Measurements from ENCODE around the gene CD164. TPM values are rescaled to one million over a fixed set of nuclear protein-coding genes. Genes with fewer than 3 reads are reported as not detected.

The CD164 gene
- total RNA-seq, result 100 to 1,000 TPM; 226 TPM
- 100 to 1,000 TPM; 124 to 182 TPM for polyA plus RNA-seq
- long read RNA-seq, donor 1, full-length matches to known transcripts, result 130 of 137 reads
- long read RNA-seq, donor 1, partial matches to known transcripts, result 7 of 137 reads
- long read RNA-seq, donor 1, other reads (novel, unspliced or antisense), result 0 of 137 reads
- long read RNA-seq, donor 2, transcript CD164-202 (6 exons, 3,365 nt), result major isoform, 163 of 189 reads
- long read RNA-seq, donor 2, transcript CD164-203 (5 exons, 2,936 nt), result minor isoform, 14 of 189 reads
- long read RNA-seq, donor 2, partial matches to known transcripts, result 0 of 189 reads
- long read RNA-seq, donor 2, other reads (novel, unspliced or antisense), result 9 of 189 reads

DNA sequence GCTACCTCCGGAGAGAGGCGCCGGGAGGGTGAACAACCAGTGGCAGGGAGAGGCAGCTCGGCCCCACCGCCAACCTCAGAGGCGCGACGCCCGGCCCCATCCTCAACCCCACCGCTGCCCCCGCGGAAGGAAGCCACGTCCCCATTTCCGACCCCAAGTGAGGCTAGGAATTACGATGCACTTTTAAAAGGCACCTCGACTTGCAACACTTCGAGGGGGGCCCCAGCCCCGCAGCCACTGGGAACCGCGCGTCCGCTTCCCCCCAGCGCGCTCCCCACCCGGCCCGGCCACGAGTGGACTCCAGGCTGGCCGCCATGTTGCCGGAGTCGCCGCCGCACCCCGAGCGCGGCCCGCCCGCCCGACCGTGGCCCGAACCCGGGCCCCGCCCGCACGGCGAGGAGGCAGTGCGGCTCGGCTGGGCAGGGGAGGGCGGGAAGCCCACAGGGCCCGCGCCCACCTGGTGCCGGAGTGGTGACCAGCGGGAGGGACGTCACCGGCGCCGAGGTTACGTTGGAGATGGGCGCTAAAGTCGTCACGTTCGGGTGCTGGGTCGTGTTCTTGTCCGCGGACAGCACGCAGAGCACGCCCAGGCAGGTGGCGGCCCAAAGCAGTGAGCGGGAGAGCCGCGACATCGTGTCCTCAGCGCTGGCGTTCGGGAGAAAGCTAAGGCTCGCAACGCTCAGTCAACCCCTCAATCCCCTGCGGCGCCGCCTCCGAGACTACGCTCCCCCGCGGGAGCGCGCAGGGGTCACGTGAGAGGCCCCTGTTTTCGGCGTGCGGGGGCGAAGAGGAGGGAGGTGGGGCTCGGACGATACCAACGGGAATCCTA lies at the start of gene CD164:
Gene CD164 (minus strand): TSS at position 721 of the 829 bp plus-strand sequence. CDS start 89 bp downstream, at position 632.
- peak; percentile 96 for ATAC-seq (ENCODE audit: low FRiP score)
- 0% methylated on average over 83 to 93 of the region's 93 CpGs for WGBS, 2 donors
- intact Hi-C loops (cut with DNase I), result loop anchor here (1.0 to 10.0 kb wide), 6 partner anchors 59 to 290 kb away; partner anchors contain the start of genes PPIL6 (in 2 of the 2), SESN1 (in 2 of the 2), SMPD2 (in 2 of the 2) and CEP57L1 (in 1 of the 2)

DNA sequence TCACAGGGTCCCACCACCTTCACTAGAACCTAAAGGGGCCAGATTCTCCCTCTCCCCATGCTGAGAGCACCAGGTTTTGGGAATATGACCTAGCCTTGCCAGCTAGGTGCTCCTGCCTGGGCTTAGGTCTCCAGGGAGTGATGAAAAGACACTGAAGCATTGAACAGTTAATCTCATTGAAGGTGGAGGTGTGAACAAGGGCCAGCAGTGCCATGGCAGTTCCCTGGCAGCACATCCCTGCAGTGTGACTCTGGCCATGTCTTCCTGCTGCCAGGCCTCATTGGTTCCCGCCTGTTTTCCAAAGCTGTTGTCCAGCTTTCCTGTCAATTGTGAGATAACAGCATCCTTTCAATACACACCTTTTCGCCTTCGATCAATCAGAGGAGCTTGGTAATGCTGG lies 47.2 kb upstream of the CD164 start:
- ATAC-seq (ENCODE audit: low FRiP score) (no peak), DNase-seq (no peak)
- no peaks in the 10 kb centered on the region for H3K27me3 ChIP-seq (ENCODE audit: control insufficient read depth in 1 of 2, insufficient read depth in 2 of 2, low read length in 1 of 2)
- H3K4me1 ChIP-seq (ENCODE audit: control insufficient read depth in 1 of 2, insufficient read depth in 2 of 2, low read length in 2 of 2), result no peaks in the 10 kb centered on the region
- no peaks in the 10 kb centered on the region for H3K36me3 ChIP-seq (ENCODE audit: control insufficient read depth in 1 of 2, insufficient read depth in 2 of 2, low read length in 1 of 2)
- H3K4me3 ChIP-seq (ENCODE audit: low read length in 2 of 2), result no peak overlapping the region
- intact Hi-C loops (cut with DNase I), result no loop called here
- WGBS, 2 donors, result 96 to 97% methylated on average over 3 of the region's 3 CpGs
- H3K27ac ChIP-seq (ENCODE audit: low read depth in 1 of 2, low read length in 2 of 2), result no peak overlapping the region
- no peaks in the 10 kb centered on the region for H3K9me3 ChIP-seq (ENCODE audit: control insufficient read depth, low read length)

More for the DNA sequence above, at the start of gene CD164:
- H3K4me1 ChIP-seq (ENCODE audit: control insufficient read depth in 1 of 2, insufficient read depth in 2 of 2, low read length in 2 of 2), result peaks cover 0 to 2% of the 10 kb centered on the region in 2 donors
- no peaks in the 10 kb centered on the region for H3K9me3 ChIP-seq (ENCODE audit: control insufficient read depth, low read length)
- peak within 1 kb of the TSS; percentile 64 to 98 for H3K27ac ChIP-seq (ENCODE audit: low read depth in 1 of 2, low read length in 2 of 2)
- H3K4me3 ChIP-seq (ENCODE audit: low read length in 2 of 2), result peak within 1 kb of the TSS; percentile 57 to 88
- peaks cover 0 to 2% of the 10 kb centered on the region in 2 donors for H3K36me3 ChIP-seq (ENCODE audit: control insufficient read depth in 1 of 2, insufficient read depth in 2 of 2, low read length in 1 of 2)
- DNase-seq, result peak; percentile 96 to 98
- no peaks in the 10 kb centered on the region for H3K27me3 ChIP-seq (ENCODE audit: control insufficient read depth in 1 of 2, insufficient read depth in 2 of 2, low read length in 1 of 2)

DNA sequence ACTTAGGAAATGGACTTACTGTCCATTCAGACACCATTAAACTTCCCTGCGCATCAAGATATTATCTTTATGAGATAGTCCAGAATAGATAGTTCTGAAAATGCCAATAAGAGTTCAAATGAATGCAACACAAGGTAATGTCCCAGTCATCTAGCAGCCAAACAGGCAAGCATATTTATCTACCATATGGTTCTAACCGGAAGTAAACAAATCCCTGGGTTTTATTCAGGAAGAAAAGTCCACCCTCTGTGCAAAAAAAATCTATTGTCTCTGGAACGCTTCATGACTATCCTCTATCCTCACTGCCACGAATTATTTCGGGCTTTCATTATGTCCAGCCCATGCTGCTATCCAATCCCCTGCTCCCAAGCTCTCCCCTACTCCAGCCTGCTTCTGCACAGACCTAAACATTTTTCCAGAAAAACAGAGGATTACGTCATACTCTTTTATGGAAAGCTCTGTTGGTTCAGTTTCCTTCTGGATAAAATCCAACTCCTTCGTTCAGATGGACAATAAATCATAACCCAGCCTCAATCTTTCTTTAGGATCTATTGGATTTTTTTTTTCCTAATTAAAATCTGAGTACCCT lies 46.7 kb upstream of the CD164 start:
- Histone ChIP-seq H3K27ac (ENCODE audit: low read depth in 1 of 2, low read length in 2 of 2) (no peak overlapping the region), H3K4me1 (ENCODE audit: control insufficient read depth in 1 of 2, insufficient read depth in 2 of 2, low read length in 2 of 2) (no peaks in the 10 kb centered on the region), H3K4me3 (ENCODE audit: low read length in 2 of 2) (no peak overlapping the region), H3K36me3 (ENCODE audit: control insufficient read depth in 1 of 2, insufficient read depth in 2 of 2, low read length in 1 of 2) (no peaks in the 10 kb centered on the region), H3K9me3 (ENCODE audit: control insufficient read depth, low read length) (no peaks in the 10 kb centered on the region), H3K27me3 (ENCODE audit: control insufficient read depth in 1 of 2, insufficient read depth in 2 of 2, low read length in 1 of 2) (no peaks in the 10 kb centered on the region)
- WGBS, 2 donors, result 18 to 20% methylated on average over 7 of the region's 7 CpGs
- intact Hi-C loops (cut with DNase I), result no loop called here
- DNase-seq (no peak), ATAC-seq (ENCODE audit: low FRiP score) (no peak)

DNA sequence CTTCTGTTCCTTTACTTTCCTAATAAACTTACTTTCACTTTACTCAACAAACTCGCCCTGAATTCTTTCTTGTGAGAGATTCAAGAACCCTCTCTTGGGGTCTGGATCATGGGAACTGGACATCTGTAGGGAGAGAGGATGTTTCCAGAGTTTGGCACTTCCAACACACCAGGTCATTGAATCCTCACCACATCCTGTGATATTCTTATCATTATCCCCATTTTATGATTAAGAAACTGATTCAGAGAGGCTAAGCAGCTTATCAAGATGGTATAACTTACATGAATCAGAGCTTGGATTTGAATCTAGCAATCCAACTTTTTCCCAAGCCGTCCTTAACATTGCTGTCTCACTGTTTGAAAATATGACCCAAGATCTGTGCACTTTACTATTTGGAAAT lies 42.7 kb upstream of the CD164 start:
- intact Hi-C loops (cut with DNase I), result no loop called here
- Histone ChIP-seq H3K36me3 (ENCODE audit: control insufficient read depth in 1 of 2, insufficient read depth in 2 of 2, low read length in 1 of 2) (no peaks in the 10 kb centered on the region), H3K27me3 (ENCODE audit: control insufficient read depth in 1 of 2, insufficient read depth in 2 of 2, low read length in 1 of 2) (no peaks in the 10 kb centered on the region), H3K4me3 (ENCODE audit: low read length in 2 of 2) (no peak overlapping the region), H3K27ac (ENCODE audit: low read depth in 1 of 2, low read length in 2 of 2) (no peak overlapping the region), H3K4me1 (ENCODE audit: control insufficient read depth in 1 of 2, insufficient read depth in 2 of 2, low read length in 2 of 2) (no peaks in the 10 kb centered on the region), H3K9me3 (ENCODE audit: control insufficient read depth, low read length) (no peaks in the 10 kb centered on the region)
- DNase-seq (no peak), ATAC-seq (ENCODE audit: low FRiP score) (no peak)
- 88 to 90% methylated on average over 2 of the region's 2 CpGs for WGBS, 2 donors

DNA sequence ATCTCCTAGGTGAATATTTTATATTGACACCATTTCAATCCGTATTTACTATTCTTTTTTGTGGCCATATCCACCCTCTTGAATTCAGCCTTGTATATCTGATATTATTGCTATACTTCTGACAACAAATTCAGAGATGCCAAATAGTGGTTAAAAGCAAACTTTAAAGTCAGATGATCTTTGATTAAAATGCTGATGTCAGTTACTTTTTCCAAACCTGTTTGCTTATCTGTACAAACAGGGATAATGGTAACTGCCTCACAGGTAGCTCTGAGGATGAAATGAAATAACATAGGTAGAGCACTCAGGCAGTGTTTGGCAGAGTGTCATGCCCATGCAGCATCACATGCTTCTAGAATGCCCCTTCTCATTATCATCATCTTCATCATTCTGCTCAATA lies 38.9 kb upstream of the CD164 start:
- H3K27me3 ChIP-seq (ENCODE audit: control insufficient read depth in 1 of 2, insufficient read depth in 2 of 2, low read length in 1 of 2), result no peaks in the 10 kb centered on the region
- intact Hi-C loops (cut with DNase I), result no loop called here
- H3K4me1 ChIP-seq (ENCODE audit: control insufficient read depth in 1 of 2, insufficient read depth in 2 of 2, low read length in 2 of 2), result peaks cover 0 to 1% of the 10 kb centered on the region in 2 donors
- no peak overlapping the region for H3K27ac ChIP-seq (ENCODE audit: low read depth in 1 of 2, low read length in 2 of 2)
- DNase-seq (no peak), ATAC-seq (ENCODE audit: low FRiP score) (no peak)
- WGBS, 2 donors, result 82 to 83% methylated on average over 1 of the region's 1 CpG
- no peak overlapping the region for H3K4me3 ChIP-seq (ENCODE audit: low read length in 2 of 2)
- H3K36me3 ChIP-seq (ENCODE audit: control insufficient read depth in 1 of 2, insufficient read depth in 2 of 2, low read length in 1 of 2), result no peaks in the 10 kb centered on the region
- H3K9me3 ChIP-seq (ENCODE audit: control insufficient read depth, low read length), result no peaks in the 10 kb centered on the region

DNA sequence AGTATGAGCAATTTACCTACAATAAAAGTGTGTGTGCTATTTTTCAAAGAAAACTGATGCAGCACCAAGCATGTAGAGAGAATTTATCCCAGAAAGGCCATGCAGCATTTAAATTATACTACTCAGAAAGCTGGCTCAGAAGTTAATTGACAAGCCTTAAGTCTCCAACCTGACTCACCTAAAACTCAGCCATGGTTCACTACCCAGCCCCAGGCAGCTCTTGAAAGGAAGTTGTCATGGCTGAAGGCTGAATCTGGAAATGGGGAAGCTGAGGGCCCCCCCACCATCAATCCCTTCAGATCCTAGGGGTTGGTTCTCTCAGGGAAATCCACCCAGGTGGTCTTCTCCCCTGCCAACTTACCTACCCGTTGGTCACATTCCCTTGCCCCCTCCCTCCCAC lies 38.5 kb upstream of the CD164 start:
- no peak for DNase-seq
- no peak for ATAC-seq (ENCODE audit: low FRiP score)
- Histone ChIP-seq H3K27ac (ENCODE audit: low read depth in 1 of 2, low read length in 2 of 2) (no peak overlapping the region), H3K9me3 (ENCODE audit: control insufficient read depth, low read length) (no peaks in the 10 kb centered on the region), H3K4me3 (ENCODE audit: low read length in 2 of 2) (no peak overlapping the region), H3K27me3 (ENCODE audit: control insufficient read depth in 1 of 2, insufficient read depth in 2 of 2, low read length in 1 of 2) (no peaks in the 10 kb centered on the region), H3K36me3 (ENCODE audit: control insufficient read depth in 1 of 2, insufficient read depth in 2 of 2, low read length in 1 of 2) (no peaks in the 10 kb centered on the region), H3K4me1 (ENCODE audit: control insufficient read depth in 1 of 2, insufficient read depth in 2 of 2, low read length in 2 of 2) (peaks cover 0 to 1% of the 10 kb centered on the region in 2 donors)
- WGBS, 2 donors, result 41 to 69% methylated on average over 1 of the region's 1 CpG
- intact Hi-C loops (cut with DNase I), result no loop called here

DNA sequence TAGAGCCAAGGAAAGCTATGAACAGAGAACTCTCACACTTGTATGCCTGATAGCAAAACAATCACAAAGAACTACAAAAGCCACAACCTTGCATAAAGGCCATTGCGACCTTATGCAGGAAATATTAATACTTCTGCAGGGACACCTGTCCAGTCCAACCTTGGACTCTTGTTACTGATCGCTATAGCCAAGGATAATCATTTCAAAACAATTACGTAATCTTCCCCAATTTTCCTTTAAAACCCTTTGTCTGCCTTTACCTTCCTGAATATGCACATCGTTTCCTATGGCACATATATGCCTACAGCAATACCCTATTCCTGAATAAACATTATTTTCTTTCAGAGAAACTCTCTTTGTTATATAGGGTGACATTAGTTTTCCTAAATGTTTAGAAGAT lies 35.4 kb upstream of the CD164 start:
- no peak overlapping the region for H3K4me3 ChIP-seq (ENCODE audit: low read length in 2 of 2)
- H3K27me3 ChIP-seq (ENCODE audit: control insufficient read depth in 1 of 2, insufficient read depth in 2 of 2, low read length in 1 of 2), result no peaks in the 10 kb centered on the region
- WGBS, 2 donors, result 66 to 73% methylated on average over 4 of the region's 4 CpGs
- no peaks in the 10 kb centered on the region for H3K36me3 ChIP-seq (ENCODE audit: control insufficient read depth in 1 of 2, insufficient read depth in 2 of 2, low read length in 1 of 2)
- intact Hi-C loops (cut with DNase I), result no loop called here
- DNase-seq (no peak), ATAC-seq (ENCODE audit: low FRiP score) (no peak)
- H3K27ac ChIP-seq (ENCODE audit: low read depth in 1 of 2, low read length in 2 of 2), result no peak overlapping the region
- peaks cover 0 to 1% of the 10 kb centered on the region in 2 donors for H3K4me1 ChIP-seq (ENCODE audit: control insufficient read depth in 1 of 2, insufficient read depth in 2 of 2, low read length in 2 of 2)
- H3K9me3 ChIP-seq (ENCODE audit: control insufficient read depth, low read length), result no peaks in the 10 kb centered on the region

DNA sequence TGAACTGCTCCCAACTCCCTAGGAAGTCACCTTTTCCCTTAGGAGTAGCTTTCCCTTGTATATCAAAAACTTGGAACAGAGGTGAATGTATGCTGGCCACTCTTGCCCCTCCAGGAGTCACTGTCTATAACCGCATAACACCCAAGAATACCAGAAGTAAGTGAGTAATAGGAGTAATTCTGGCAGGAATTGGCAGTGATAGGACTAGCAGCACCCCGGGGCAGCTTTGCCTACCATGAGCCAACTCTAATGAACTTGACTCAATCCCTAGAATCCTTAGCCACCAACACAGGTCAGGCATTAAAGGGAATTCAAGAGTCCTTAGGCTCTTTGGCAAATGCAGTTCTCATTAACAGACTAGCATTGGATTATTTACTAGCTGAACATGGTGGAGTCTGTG lies 28.8 kb upstream of the CD164 start:
- intact Hi-C loops (cut with DNase I), result no loop called here
- ATAC-seq (ENCODE audit: low FRiP score) (no peak), DNase-seq (no peak)
- Histone ChIP-seq H3K4me1 (ENCODE audit: control insufficient read depth in 1 of 2, insufficient read depth in 2 of 2, low read length in 2 of 2) (no peaks in the 10 kb centered on the region), H3K36me3 (ENCODE audit: control insufficient read depth in 1 of 2, insufficient read depth in 2 of 2, low read length in 1 of 2) (no peaks in the 10 kb centered on the region), H3K4me3 (ENCODE audit: low read length in 2 of 2) (no peak overlapping the region), H3K9me3 (ENCODE audit: control insufficient read depth, low read length) (no peaks in the 10 kb centered on the region), H3K27ac (ENCODE audit: low read depth in 1 of 2, low read length in 2 of 2) (no peak overlapping the region), H3K27me3 (ENCODE audit: control insufficient read depth in 1 of 2, insufficient read depth in 2 of 2, low read length in 1 of 2) (no peaks in the 10 kb centered on the region)
- 88 to 89% methylated on average over 2 of the region's 2 CpGs for WGBS, 2 donors

Measured in aorta (tissue), 5 donors.